ENCODE data around the gene RPP25. TPM values are rescaled to one million over a fixed set of nuclear protein-coding genes. Genes with fewer than 3 reads are reported as not detected.

Gene RPP25
- total and polyA plus RNA-seq, 2 of the 13 experiments (the other 11 are each of a cell fraction or from before 2014, with no cell fraction given), result 0.05 to 0.11 TPM

GRCh38 chr15:74906450-74907162 lies 50.0 kb downstream of the RPP25 start, which contains the start of gene FAM219B (continued):
- TF ChIP-seq NR0B2 (CRISPR knock-in tag; IDR thresholded peaks at IDR 0.05) (peak; percentile 32; the same call in 1 of the 2 replicates), NKX3-1 (CRISPR knock-in tag; IDR thresholded peaks at IDR 0.05) (no peak), RBAK (CRISPR knock-in tag; IDR thresholded peaks at IDR 0.05) (no peak), FOXO4 (CRISPR knock-in tag; conservative IDR thresholded peaks at IDR 0.05) (no peak), ZNF253 (CRISPR knock-in tag; IDR thresholded peaks at IDR 0.05; ENCODE audit: borderline replicate concordance) (no peak), KLF15 (CRISPR knock-in tag; IDR thresholded peaks at IDR 0.05; ENCODE audit: borderline replicate concordance) (no peak), ZNF614 (CRISPR knock-in tag; IDR thresholded peaks at IDR 0.05; ENCODE audit: borderline replicate concordance) (no peak), RFX5 (IDR thresholded peaks at IDR 0.05; ENCODE audit: low read depth, low read length) (no peak), NPAS2 (CRISPR knock-in tag; IDR thresholded peaks at IDR 0.05; ENCODE audit: borderline replicate concordance) (no peak), ZFP62 (CRISPR knock-in tag; IDR thresholded peaks at IDR 0.05) (no peak), TBX2 (CRISPR knock-in tag; IDR thresholded peaks at IDR 0.05; ENCODE audit: borderline replicate concordance) (no peak), SETDB1 (CRISPR knock-in tag; IDR thresholded peaks at IDR 0.05; ENCODE audit: borderline replicate concordance) (no peak), DMTF1 (CRISPR knock-in tag; IDR thresholded peaks at IDR 0.05) (no peak), PRMT3 (CRISPR knock-in tag; IDR thresholded peaks at IDR 0.05; ENCODE audit: borderline replicate concordance, low read depth) (no peak), ZNF652 (CRISPR knock-in tag; IDR thresholded peaks at IDR 0.05; ENCODE audit: borderline replicate concordance, low read depth) (no peak), GRHL1 (CRISPR knock-in tag; conservative IDR thresholded peaks at IDR 0.05) (no peak), RAD21 (CRISPR knock-in tag; IDR thresholded peaks at IDR 0.05) (no peak; the same call in 1 of the 2 replicates), ZNF747 (CRISPR knock-in tag; IDR thresholded peaks at IDR 0.05; ENCODE audit: borderline replicate concordance) (no peak), RARA (CRISPR knock-in tag; IDR thresholded peaks at IDR 0.05) (no peak; the same call in 1 of the 2 replicates), ZNF3 (CRISPR knock-in tag; IDR thresholded peaks at IDR 0.05) (no peak), THAP8 (CRISPR knock-in tag; IDR thresholded peaks at IDR 0.05; ENCODE audit: borderline replicate concordance) (no peak), ZNF761 (CRISPR knock-in tag; conservative IDR thresholded peaks at IDR 0.05) (0 out of 2 replicates have a peak, but pooled peaks have one; percentile 51), IRF2 (CRISPR knock-in tag; IDR thresholded peaks at IDR 0.05) (peak; percentile 57), KDM6A (CRISPR knock-in tag; IDR thresholded peaks at IDR 0.05; ENCODE audit: low read depth) (no peak), ZNF451 (CRISPR knock-in tag; IDR thresholded peaks at IDR 0.05) (no peak)

Measured in HepG2 (cell line).